Ishikawa (cell line): ENCODE results near the gene FOXO3.

ENCODE experiments used
- CREB1 ChIP-seq: IDR thresholded peaks from 2 replicates; pipeline ENCODE4 v1.6.1; 2012; ENCODE audit warnings: low read depth
- EP300 ChIP-seq: IDR thresholded peaks from 2 replicates; pipeline ENCODE4 v1.6.1; 2012; ENCODE audit warnings: borderline replicate concordance
- FOXM1 ChIP-seq: IDR thresholded peaks from 2 replicates; pipeline ENCODE4 v1.6.1; 2012; ENCODE audit warnings: low read depth, borderline replicate concordance
- RAD21 ChIP-seq: IDR thresholded peaks from 2 replicates; pipeline ENCODE4 v1.6.1; 2012; ENCODE audit warnings: low read depth
- TCF12 ChIP-seq: IDR thresholded peaks from 2 replicates; pipeline ENCODE4 v1.6.1; 2012; ENCODE audit warnings: low read depth
- YY1 ChIP-seq: IDR thresholded peaks from 2 replicates; pipeline ENCODE4 v1.6.1; 2012; ENCODE audit warnings: low read depth
- TF ChIP-seq, protein P1 (sequence below): IDR thresholded peaks from 2 replicates; pipeline ENCODE4 v1.6.1; 2012; ENCODE audit warnings: low read depth, mild to moderate bottlenecking

DNA sequence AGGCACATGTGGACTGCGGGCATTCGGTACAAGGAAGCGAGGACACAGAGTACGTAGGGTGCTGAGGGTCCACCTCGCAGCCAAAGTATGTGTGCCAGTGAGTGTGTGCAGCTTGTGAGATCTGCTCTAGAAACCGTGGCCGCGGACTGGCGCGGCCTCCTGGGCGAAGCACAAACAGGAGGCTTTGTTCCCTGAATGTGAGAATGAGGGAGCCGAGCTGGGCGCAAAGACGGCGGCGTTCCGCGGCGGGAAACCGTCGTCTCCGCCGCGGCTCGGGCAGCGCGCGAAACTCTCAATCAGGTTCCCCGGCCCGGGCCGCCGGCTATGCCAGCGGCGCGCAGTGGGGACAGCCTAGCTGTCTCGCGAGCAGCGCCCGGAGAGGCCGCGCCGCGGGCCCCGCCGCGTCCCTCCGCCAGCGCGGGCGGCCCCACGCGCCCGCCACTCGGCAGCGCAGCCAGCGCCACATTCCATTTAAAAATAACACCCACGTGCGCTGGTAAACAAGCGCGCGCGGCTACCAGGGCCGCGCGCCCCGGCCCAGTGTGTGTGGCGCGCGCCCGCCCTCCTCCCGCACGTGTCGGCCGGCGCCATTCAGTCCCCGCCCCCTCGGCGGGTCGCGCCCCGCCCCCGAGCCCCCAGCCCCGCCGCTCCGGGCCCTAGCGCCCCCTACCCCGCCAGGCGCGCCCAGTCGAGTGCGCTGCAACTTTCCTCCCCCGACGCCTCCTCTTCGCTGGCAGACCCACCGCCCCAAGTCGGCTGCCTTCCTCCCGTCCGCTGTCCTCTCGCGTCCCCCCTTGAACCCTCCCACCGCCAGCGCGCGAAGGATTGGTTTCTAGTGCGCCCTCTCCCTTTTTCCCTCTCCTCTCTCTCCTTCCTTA, 3.0 kb upstream of the FOXO3 start:
- TF ChIP-seq EP300 = no peak
- no peak for TF ChIP-seq CREB1
- no peak for TF ChIP-seq YY1
- TF ChIP-seq RAD21 = no peak
- no peak for TF ChIP-seq FOXM1
- TF ChIP-seq, protein P1, sequence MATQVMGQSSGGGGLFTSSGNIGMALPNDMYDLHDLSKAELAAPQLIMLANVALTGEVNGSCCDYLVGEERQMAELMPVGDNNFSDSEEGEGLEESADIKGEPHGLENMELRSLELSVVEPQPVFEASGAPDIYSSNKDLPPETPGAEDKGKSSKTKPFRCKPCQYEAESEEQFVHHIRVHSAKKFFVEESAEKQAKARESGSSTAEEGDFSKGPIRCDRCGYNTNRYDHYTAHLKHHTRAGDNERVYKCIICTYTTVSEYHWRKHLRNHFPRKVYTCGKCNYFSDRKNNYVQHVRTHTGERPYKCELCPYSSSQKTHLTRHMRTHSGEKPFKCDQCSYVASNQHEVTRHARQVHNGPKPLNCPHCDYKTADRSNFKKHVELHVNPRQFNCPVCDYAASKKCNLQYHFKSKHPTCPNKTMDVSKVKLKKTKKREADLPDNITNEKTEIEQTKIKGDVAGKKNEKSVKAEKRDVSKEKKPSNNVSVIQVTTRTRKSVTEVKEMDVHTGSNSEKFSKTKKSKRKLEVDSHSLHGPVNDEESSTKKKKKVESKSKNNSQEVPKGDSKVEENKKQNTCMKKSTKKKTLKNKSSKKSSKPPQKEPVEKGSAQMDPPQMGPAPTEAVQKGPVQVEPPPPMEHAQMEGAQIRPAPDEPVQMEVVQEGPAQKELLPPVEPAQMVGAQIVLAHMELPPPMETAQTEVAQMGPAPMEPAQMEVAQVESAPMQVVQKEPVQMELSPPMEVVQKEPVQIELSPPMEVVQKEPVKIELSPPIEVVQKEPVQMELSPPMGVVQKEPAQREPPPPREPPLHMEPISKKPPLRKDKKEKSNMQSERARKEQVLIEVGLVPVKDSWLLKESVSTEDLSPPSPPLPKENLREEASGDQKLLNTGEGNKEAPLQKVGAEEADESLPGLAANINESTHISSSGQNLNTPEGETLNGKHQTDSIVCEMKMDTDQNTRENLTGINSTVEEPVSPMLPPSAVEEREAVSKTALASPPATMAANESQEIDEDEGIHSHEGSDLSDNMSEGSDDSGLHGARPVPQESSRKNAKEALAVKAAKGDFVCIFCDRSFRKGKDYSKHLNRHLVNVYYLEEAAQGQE = no peak
- TF ChIP-seq TCF12 = no peak; the same call in 1 of the 2 replicates
